HG02884 (cell line): ENCODE measurements around the gene SMPDL3B.

Experiments used
- ATAC-seq: cut with Tn5 transposase; IDR thresholded peaks from one replicate; pipeline ENCODE4 v1.9.1; 2021; ENCODE audit warnings: mild to moderate bottlenecking, moderate library complexity; ENCODE audit not compliant: unreplicated experiment

Gene SMPDL3B

GRCh38 chr1:27934818-27935549 lies at the start of gene SMPDL3B:
TSS of gene SMPDL3B (plus strand) at chr1:27935000. CDS start at chr1:27935184, 184 bp downstream.
- ATAC-seq, result no peak

- no peak for ATAC-seq
Observed at GRCh38 chr1:27885114-27885528, 49.7 kb upstream of the SMPDL3B start.

- ATAC-seq, result no peak
Observed at GRCh38 chr1:27885621-27886352, 49.0 kb upstream of the SMPDL3B start.

- ATAC-seq, result no peak
Observed at GRCh38 chr1:27886353-27886679, 48.5 kb upstream of the SMPDL3B start.

- ATAC-seq, result no peak
Observed at GRCh38 chr1:27886744-27887143, 48.1 kb upstream of the SMPDL3B start.

GRCh38 chr1:27887215-27888021 lies 47.4 kb upstream of the SMPDL3B start:
- no peak for ATAC-seq

GRCh38 chr1:27889506-27889905 lies 45.3 kb upstream of the SMPDL3B start:
- no peak for ATAC-seq

- ATAC-seq, result no peak
Observed at GRCh38 chr1:27891196-27891889, 43.5 kb upstream of the SMPDL3B start.

- no peak for ATAC-seq
Observed at GRCh38 chr1:27894521-27894920, 40.3 kb upstream of the SMPDL3B start.

GRCh38 chr1:27906759-27907158 lies 28.0 kb upstream of the SMPDL3B start:
- ATAC-seq, result no peak

GRCh38 chr1:27912429-27912828 lies 22.4 kb upstream of the SMPDL3B start:
- no peak for ATAC-seq

GRCh38 chr1:27915082-27915575 lies 19.7 kb upstream of the SMPDL3B start:
- ATAC-seq, result no peak

GRCh38 chr1:27922272-27922671 lies 12.5 kb upstream of the SMPDL3B start:
- no peak for ATAC-seq

- ATAC-seq, result no peak
Observed at GRCh38 chr1:27928216-27928954, 6.4 kb upstream of the SMPDL3B start.

- ATAC-seq, result no peak
Observed at GRCh38 chr1:27931184-27931583, 3.6 kb upstream of the SMPDL3B start.

GRCh38 chr1:27931759-27932158 lies 3.0 kb upstream of the SMPDL3B start:
- no peak for ATAC-seq

GRCh38 chr1:27935721-27936120 lies 921 bp downstream of the SMPDL3B start:
- no peak for ATAC-seq

- ATAC-seq, result no peak
Observed at GRCh38 chr1:27936370-27936769, 1.6 kb downstream of the SMPDL3B start.

- ATAC-seq, result no peak
Observed at GRCh38 chr1:27937524-27937836, 2.7 kb downstream of the SMPDL3B start.

GRCh38 chr1:27938488-27938887 lies 3.7 kb downstream of the SMPDL3B start:
- no peak for ATAC-seq
